ENCODE results near the gene PHACTR3.

DNA sequence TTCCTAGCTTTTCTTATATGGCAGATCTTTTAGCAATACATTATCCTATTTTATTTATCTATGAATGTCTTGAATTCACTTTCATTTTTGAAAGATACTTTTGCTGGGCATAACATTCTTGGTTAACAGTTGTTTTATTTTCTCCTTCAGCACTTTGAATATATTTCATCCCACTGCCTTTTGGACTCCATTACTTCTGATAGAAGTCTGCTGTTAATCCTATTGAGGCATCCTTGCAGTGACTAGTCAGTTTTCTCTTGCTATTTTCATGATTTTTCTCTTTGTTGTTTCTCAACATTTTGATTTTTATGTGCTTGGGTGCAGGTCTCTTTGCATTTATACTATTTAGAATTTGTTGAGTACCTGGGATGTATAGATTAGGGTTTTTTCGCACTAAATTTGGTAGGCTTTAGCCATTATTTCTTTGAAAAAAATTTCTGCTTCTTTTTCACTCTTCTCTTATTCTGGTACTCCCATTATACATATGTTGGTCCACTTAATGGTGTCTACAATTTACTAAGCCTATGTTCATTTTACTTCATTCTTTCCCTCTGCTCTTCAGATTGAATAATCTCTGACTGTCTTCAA is 53.2 kb downstream of the PHACTR3 start:
- TF ChIP-seq EP300 (IDR thresholded peaks at IDR 0.05), result no peak
- TF ChIP-seq POLR2AphosphoS5 (IDR thresholded peaks at IDR 0.05), result no peak
- TF ChIP-seq CTCF (IDR thresholded peaks at IDR 0.05), result no peak

All from suprapubic skin (tissue), 4 donors.